GM12878 (cell line): ENCODE results near the gene KRTAP10-8. TPM values are rescaled to one million over a fixed set of nuclear protein-coding genes. Genes with fewer than 3 reads are reported as not detected.

Experiments
- ATAC-seq: fragments of 200-7000 bp; cut with Tn5 transposase; 3 replicates; pipeline ENCODE4 v1.9.1; 2020; ENCODE audit warnings: mild to moderate bottlenecking, moderate library complexity
- BruUV-seq: library from RNA; stranded (reverse); fragments of 400-500 nt; replicated peaks from 2 replicates; lab custom pipeline; 2021; lab: Mats Ljungman, UMichigan
- CTCF ChIA-PET: fragments of 300-600 bp; sonication (Branson Sonifier 250); formaldehyde crosslinking; extraction: SDS; loops from one replicate; lab custom pipeline; 2021; ENCODE audit warnings: inconsistent platforms; lab: Yijun Ruan, JAX
- POLR2A ChIA-PET: fragments of 350-600 bp; formaldehyde crosslinking; extraction: SDS; loops from one replicate; lab custom pipeline; 2021; ENCODE audit warnings: inconsistent platforms; lab: Charles Lee
- RAD21 ChIA-PET: fragments of 300-600 bp; sonication (Branson Sonifier 250); formaldehyde crosslinking; loops from one replicate; lab custom pipeline; 2023; ENCODE audit warnings: antibody characterized with exemption; ENCODE audit not compliant: unreplicated experiment; lab: Charles Lee
- SMC1A ChIA-PET: fragments of 300-600 bp; sonication (Branson Sonifier 250); formaldehyde crosslinking; loops from one replicate; lab custom pipeline; 2023; ENCODE audit not compliant: unreplicated experiment, uncharacterized antibody; lab: Charles Lee
- DNase-seq: peaks from one replicate; pipeline ENCODE4 v3.0.0-alpha.2; 2011; ENCODE audit warnings: low read depth, low spot score
- FAIRE-seq: peaks from 3 replicates; lab custom pipeline; 2011; peaks lifted over from hg19 to GRCh38; lab: Jason Lieb, UNC
- H2AFZ ChIP-seq: 2 replicates; pipeline ENCODE4 v1.6.0; 2011; ENCODE audit warnings: low read depth, low read length, control low read depth; ENCODE audit not compliant: control insufficient read depth
- H3K27ac ChIP-seq: 2 replicates; pipeline ENCODE4 v1.5.1; 2011; ENCODE audit warnings: control low read depth; ENCODE audit not compliant: control insufficient read depth, insufficient read depth
- H3K27me3 ChIP-seq, 2 experiments: replicated peaks in 1 of 2; 2 replicates each; pipeline versions ENCODE4 v1.6.0 to v1.6.1; 2011; ENCODE audit warnings: low read length in 1 of 2; ENCODE audit not compliant: control insufficient read depth in 2 of 2, insufficient read depth in 2 of 2
- H3K36me3 ChIP-seq, 2 experiments: 2 replicates each; pipeline ENCODE4 v1.5.1; 2011; ENCODE audit warnings: low read length in 1 of 2; ENCODE audit not compliant: control insufficient read depth in 2 of 2, insufficient read depth in 2 of 2
- H3K4me1 ChIP-seq: 2 replicates; pipeline ENCODE4 v1.6.1; 2011; ENCODE audit warnings: mild to moderate bottlenecking, low read length, moderate library complexity, mixed read lengths; ENCODE audit not compliant: control insufficient read depth, insufficient read depth
- H3K4me2 ChIP-seq: 2 replicates; pipeline ENCODE4 v1.6.0; 2011; ENCODE audit warnings: control low read depth; ENCODE audit not compliant: control insufficient read depth, insufficient read depth
- H3K4me3 ChIP-seq: fragments of 200-600 bp; sonication (generic); 2 replicates; pipeline ENCODE4 v1.5.1; 2016
- H3K79me2 ChIP-seq: 2 replicates; pipeline ENCODE4 v1.6.0; 2011; ENCODE audit warnings: low read length; ENCODE audit not compliant: control insufficient read depth, insufficient read depth
- H3K9ac ChIP-seq: 2 replicates; pipeline ENCODE4 v1.8.0; 2011; ENCODE audit warnings: low read length, control low read depth, mixed read lengths; ENCODE audit not compliant: control insufficient read depth, insufficient read depth
- H3K9me3 ChIP-seq: replicated peaks from 3 replicates; pipeline ENCODE4 v1.5.1; 2011; ENCODE audit warnings: mild to moderate bottlenecking, low read length; ENCODE audit not compliant: control insufficient read depth, insufficient read depth
- H4K20me1 ChIP-seq: 2 replicates; pipeline ENCODE4 v1.6.0; 2011; ENCODE audit not compliant: control insufficient read depth, insufficient read depth
- ATF7 ChIP-seq: fragments of 450-650 bp; IDR thresholded peaks from 2 replicates; pipeline ENCODE4 v1.6.1; 2016; ENCODE audit warnings: low read depth, mild to moderate bottlenecking
- FOS ChIP-seq: IDR thresholded peaks from 3 replicates; pipeline ENCODE4 v1.6.1; 2011; ENCODE audit warnings: borderline replicate concordance; ENCODE audit not compliant: insufficient read length; ENCODE audit errors: extremely low read depth
- FOXK2 ChIP-seq: fragments of 450-650 bp; IDR thresholded peaks from 2 replicates; pipeline ENCODE4 v1.6.1; 2017; ENCODE audit warnings: mild to moderate bottlenecking, moderate library complexity
- HDAC2 ChIP-seq: fragments of 200-600 bp; sonication (generic); IDR thresholded peaks from 2 replicates; pipeline ENCODE4 v1.6.1; 2017
- MEF2A ChIP-seq: IDR thresholded peaks from 2 replicates; pipeline ENCODE4 v1.6.1; 2011; ENCODE audit warnings: low read depth, mild to moderate bottlenecking, low read length, moderate library complexity; ENCODE audit not compliant: insufficient read depth
- NFXL1 ChIP-seq: fragments of 450-650 bp; IDR thresholded peaks from 2 replicates; pipeline ENCODE4 v1.6.1; 2017; ENCODE audit warnings: antibody characterized with exemption, mild to moderate bottlenecking, borderline replicate concordance
- POLR2A ChIP-seq: IDR thresholded peaks from 2 replicates; pipeline ENCODE4 v1.6.1; 2011; ENCODE audit warnings: low read depth, mild to moderate bottlenecking, low read length
- SREBF1 ChIP-seq: IDR thresholded peaks from 2 replicates; pipeline ENCODE4 v1.6.1; 2012; ENCODE audit warnings: mild to moderate bottlenecking, low read length
- SREBF2 ChIP-seq: IDR thresholded peaks from 2 replicates; pipeline ENCODE4 v1.6.1; 2012; ENCODE audit warnings: mild to moderate bottlenecking, low read length
- ZBED1 ChIP-seq: IDR thresholded peaks from 2 replicates; pipeline ENCODE4 v1.6.1; 2016; ENCODE audit warnings: borderline replicate concordance
- ZNF207 ChIP-seq: fragments of 450-650 bp; IDR thresholded peaks from 2 replicates; pipeline ENCODE4 v1.6.1; 2014; ENCODE audit warnings: antibody characterized with exemption, mild to moderate bottlenecking, borderline replicate concordance
- ZNF274 ChIP-seq: IDR thresholded peaks from one replicate; pipeline ENCODE4 v1.8.0; 2011; ENCODE audit not compliant: insufficient read length, insufficient read depth
- ZZZ3 ChIP-seq: IDR thresholded peaks from 2 replicates; pipeline ENCODE4 v1.6.1; 2011; ENCODE audit warnings: low read depth; ENCODE audit not compliant: control insufficient read depth, insufficient read length
- WGBS: methylation state at CpG from one replicate; pipeline ENCODE4 v1.1.6; 2016; ENCODE audit warnings: low lambda C conversion rate; ENCODE audit not compliant: insufficient replicate concordance, insufficient coverage; ENCODE audit errors: missing lambda C conversion rate; 5-methylcytosine and 5-hydroxymethylcytosine counted together
- in situ Hi-C: fragments of 300-500 bp; cut with MboI; formaldehyde crosslinking; loops from 9 replicates; pipeline ENCODE4 v1.14.3; 2018; ENCODE audit warnings: mixed read lengths
- intact Hi-C: fragments of 100-400 bp; cut with micrococcal nuclease; formaldehyde crosslinking; loops from one replicate; pipeline ENCODE4 v1.14.2; 2022; ENCODE audit not compliant: unreplicated experiment
- polyA plus RNA-seq, 11 experiments: library from polyadenylated mRNA; depleted of rRNA in 4 of 11; unstranded in 6 of 11; stranded (reverse) in 5 of 11; fragments of >200 nt; fragmentation: Nextera tagmentation in 4 of 11; fragmentation: Illumina TruSeq in 1 of 11; extraction: Ambion mirVana in 4 of 11; extraction: Trizol in 1 of 11; gene quantifications; 1 replicate in 1 of 11; 2 replicates in 10 of 11; pipeline versions ENCODE4 v1.2.1 to v1.2.3, GENCODE V29; 2011 to 2016; ENCODE audit warnings: inconsistent platforms in 2 of 11, missing spikeins in 2 of 11, low read depth in 1 of 11
- total RNA-seq, 4 experiments: library from RNA; depleted of rRNA in 3 of 4; stranded (reverse); fragments of >200 nt in 3 of 4; fragmentation: Illumina TruSeq in 1 of 4; extraction: Trizol in 1 of 4; gene quantifications; 2 replicates each; pipeline versions ENCODE4 v1.2.1 to v1.2.3, GENCODE V29; 2013 to 2021
- TF ChIP-seq, protein P1 (sequence below): fragments of 450-650 bp; IDR thresholded peaks from 2 replicates; pipeline ENCODE4 v1.6.1; 2018; ENCODE audit warnings: borderline replicate concordance, mild to moderate bottlenecking; ENCODE audit not compliant: partially characterized antibody
- TF ChIP-seq, protein P2 (sequence below): fragments of 450-650 bp; IDR thresholded peaks from 2 replicates; pipeline ENCODE4 v1.6.1; 2017; ENCODE audit warnings: mild to moderate bottlenecking
- TF ChIP-seq, protein P3 (sequence below): fragments of 450-650 bp; IDR thresholded peaks from 2 replicates; pipeline ENCODE4 v1.6.1; 2017; ENCODE audit warnings: mild to moderate bottlenecking, low read depth, inconsistent platforms; ENCODE audit not compliant: poor library complexity, severe bottlenecking

The KRTAP10-8 gene
- total and polyA plus RNA-seq, 10 of the 15 experiments (the other 5 are each of a cell fraction or from before 2014, with no cell fraction given) = not detected

DNA sequence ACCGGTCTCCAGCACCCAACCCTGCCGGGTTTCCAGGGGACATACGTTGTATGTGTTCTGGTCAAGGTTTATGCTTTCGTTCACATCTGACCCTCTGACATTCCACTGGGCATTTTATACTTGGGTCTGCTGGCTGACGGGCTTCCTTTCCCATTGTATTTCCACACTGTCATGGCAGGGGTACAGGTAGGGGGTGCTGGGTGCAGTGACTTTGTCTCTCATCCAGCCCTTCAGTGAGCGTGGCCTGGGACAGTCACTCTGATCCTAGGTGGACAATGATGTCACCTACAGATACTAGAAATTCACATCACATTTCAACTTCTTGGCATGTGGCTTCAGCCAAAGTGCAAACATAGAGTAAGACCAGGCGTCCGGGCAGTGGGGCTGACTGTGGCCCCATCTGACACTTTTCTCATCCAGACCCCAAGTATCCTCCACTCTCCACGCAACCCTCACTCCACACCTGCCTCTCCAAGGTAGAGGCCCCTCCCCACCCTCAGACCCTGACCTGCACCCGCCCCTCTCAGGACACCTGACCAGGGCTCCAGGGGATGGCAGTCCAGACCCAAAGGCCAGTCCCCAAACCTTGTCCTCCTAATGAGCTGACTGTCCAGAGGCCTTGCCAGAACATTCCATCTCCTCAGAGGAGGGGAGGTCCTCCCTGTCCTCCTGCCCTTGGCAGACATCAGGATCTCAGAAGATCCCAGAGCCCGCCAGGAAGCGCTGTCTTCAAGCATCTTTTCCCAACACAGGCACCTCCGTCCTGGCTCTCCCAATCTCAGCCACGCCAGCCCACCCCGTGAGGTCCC lies 24.5 kb downstream of the KRTAP10-8 start (continued):
- TF ChIP-seq, protein P1, sequence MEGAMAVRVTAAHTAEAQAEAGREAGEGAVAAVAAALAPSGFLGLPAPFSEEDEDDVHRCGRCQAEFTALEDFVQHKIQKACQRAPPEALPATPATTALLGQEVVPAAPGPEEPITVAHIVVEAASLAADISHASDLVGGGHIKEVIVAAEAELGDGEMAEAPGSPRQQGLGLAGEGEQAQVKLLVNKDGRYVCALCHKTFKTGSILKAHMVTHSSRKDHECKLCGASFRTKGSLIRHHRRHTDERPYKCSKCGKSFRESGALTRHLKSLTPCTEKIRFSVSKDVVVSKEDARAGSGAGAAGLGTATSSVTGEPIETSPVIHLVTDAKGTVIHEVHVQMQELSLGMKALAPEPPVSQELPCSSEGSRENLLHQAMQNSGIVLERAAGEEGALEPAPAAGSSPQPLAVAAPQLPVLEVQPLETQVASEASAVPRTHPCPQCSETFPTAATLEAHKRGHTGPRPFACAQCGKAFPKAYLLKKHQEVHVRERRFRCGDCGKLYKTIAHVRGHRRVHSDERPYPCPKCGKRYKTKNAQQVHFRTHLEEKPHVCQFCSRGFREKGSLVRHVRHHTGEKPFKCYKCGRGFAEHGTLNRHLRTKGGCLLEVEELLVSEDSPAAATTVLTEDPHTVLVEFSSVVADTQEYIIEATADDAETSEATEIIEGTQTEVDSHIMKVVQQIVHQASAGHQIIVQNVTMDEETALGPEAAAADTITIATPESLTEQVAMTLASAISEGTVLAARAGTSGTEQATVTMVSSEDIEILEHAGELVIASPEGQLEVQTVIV = no peak
- TF ChIP-seq, protein P2, sequence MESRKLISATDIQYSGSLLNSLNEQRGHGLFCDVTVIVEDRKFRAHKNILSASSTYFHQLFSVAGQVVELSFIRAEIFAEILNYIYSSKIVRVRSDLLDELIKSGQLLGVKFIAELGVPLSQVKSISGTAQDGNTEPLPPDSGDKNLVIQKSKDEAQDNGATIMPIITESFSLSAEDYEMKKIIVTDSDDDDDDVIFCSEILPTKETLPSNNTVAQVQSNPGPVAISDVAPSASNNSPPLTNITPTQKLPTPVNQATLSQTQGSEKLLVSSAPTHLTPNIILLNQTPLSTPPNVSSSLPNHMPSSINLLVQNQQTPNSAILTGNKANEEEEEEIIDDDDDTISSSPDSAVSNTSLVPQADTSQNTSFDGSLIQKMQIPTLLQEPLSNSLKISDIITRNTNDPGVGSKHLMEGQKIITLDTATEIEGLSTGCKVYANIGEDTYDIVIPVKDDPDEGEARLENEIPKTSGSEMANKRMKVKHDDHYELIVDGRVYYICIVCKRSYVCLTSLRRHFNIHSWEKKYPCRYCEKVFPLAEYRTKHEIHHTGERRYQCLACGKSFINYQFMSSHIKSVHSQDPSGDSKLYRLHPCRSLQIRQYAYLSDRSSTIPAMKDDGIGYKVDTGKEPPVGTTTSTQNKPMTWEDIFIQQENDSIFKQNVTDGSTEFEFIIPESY = no peak
- no peak for TF ChIP-seq POLR2A
- TF ChIP-seq, all 136 proteins: peak for 0

DNA sequence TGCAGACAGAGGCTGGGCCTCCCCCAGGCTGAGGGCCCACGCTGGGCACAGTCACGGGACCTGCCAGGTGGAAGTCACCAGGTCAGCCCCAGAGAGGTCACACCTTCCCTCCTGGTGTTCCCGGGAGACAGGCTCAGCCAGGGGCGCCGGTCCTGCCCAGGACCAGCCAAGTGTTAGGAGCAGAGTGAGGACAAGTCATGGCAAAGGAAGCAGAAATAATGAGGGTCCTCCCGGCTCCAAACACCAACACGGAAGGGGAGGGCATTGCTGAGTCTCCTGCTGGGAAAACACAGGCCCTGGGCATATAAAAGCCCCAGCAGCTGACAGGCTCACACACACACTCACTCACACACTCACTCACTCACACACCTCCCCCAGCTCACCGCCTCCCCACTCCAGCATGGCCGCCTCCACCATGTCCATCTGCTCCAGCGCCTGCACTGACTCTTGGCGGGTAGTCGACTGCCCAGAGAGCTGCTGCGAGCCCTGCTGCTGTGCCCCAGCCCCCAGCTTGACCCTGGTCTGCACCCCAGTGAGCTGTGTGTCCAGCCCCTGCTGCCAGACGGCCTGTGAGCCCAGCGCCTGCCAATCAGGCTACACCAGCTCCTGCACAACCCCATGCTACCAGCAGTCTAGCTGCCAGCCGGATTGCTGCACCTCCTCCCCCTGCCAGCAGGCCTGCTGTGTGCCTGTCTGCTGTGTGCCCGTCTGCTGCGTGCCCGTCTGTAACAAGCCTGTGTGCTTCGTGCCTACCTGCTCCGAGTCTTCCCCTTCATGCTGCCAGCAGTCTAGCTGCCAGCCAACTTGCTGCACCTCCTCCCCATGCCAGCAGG lies 25.4 kb downstream of the KRTAP10-8 start, which contains the start of gene KRTAP10-10:
TSS of gene KRTAP10-10 (plus strand) at position 339 of the 833 bp plus-strand sequence. CDS start at position 401, 62 bp downstream.
- POLR2A ChIA-PET = no interaction called here
- SMC1A ChIA-PET = no interaction called here
- Histone ChIP-seq H3K4me2 (no peak within 1 kb of the TSS), H3K4me1 (no peaks in the 10 kb centered on the region), H4K20me1 (no peaks in the 10 kb centered on the region), H2AFZ (no peak within 1 kb of the TSS), H3K9me3 (no peaks in the 10 kb centered on the region; the same call in 2 of the 3 replicates), H3K27ac (no peak within 1 kb of the TSS), H3K9ac (no peak within 1 kb of the TSS), H3K4me3 (no peak within 1 kb of the TSS), H3K36me3 (no peaks in the 10 kb centered on the region), H3K27me3 (no peaks in the 10 kb centered on the region), H3K79me2 (no peaks in the 10 kb centered on the region)
- intact Hi-C loops (no loop called here), in situ Hi-C loops (no loop called here)
- DNase-seq (no peak), FAIRE-seq (no peak), ATAC-seq (no peak)
- RAD21 ChIA-PET = no interaction called here
- no TSS peak for BruUV-seq
- CTCF ChIA-PET = no interaction called here
- 37% methylated on average over 21 of the region's 21 CpGs for WGBS
- TF ChIP-seq MEF2A (no peak), NFXL1 (no peak), ZZZ3 (no peak), SREBF2 (no peak), HDAC2 (no peak), SREBF1 (no peak), FOXK2 (no peak), ATF7 (no peak), ZBED1 (no peak), FOS (no peak), ZNF274 (no peak), ZNF207 (no peak)
- TF ChIP-seq, protein P3, sequence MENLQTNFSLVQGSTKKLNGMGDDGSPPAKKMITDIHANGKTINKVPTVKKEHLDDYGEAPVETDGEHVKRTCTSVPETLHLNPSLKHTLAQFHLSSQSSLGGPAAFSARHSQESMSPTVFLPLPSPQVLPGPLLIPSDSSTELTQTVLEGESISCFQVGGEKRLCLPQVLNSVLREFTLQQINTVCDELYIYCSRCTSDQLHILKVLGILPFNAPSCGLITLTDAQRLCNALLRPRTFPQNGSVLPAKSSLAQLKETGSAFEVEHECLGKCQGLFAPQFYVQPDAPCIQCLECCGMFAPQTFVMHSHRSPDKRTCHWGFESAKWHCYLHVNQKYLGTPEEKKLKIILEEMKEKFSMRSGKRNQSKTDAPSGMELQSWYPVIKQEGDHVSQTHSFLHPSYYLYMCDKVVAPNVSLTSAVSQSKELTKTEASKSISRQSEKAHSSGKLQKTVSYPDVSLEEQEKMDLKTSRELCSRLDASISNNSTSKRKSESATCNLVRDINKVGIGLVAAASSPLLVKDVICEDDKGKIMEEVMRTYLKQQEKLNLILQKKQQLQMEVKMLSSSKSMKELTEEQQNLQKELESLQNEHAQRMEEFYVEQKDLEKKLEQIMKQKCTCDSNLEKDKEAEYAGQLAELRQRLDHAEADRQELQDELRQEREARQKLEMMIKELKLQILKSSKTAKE = no peak
